Neural progenitor cell (in vitro differentiated cells): ENCODE results near the gene EXOC3L2.

ENCODE experiments used
- EZH2 ChIP-seq: fragments of 200-600 bp; sonication (generic); IDR thresholded peaks from 2 replicates; pipeline ENCODE4 v1.6.1; 2017; ENCODE audit warnings: antibody characterized with exemption, mild to moderate bottlenecking, moderate library complexity
- TF ChIP-seq, protein P1 (sequence below): fragments of 200-600 bp; sonication (generic); IDR thresholded peaks from 2 replicates; pipeline ENCODE4 v1.5.1; 2017; ENCODE audit warnings: antibody characterized with exemption, mild to moderate bottlenecking

DNA sequence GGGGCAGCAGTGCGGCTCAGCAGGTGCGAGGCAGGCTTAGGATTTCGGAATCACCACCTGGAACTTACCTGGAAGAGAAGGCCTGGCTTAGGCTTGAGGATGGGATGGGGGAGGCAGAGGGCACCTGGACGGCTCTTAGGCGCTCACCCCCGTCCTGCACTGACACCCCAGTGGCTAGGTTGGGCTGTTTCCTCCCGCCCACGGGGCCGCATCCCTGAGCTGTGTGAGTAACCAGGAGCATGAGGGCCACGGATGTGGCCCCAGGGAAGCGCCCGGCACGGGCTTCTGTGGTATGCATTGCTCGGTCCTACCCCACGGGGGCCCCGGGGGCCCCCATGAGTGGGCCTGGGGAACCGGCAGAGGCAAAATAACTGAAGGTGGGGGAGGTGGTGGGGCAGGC, 82.1 kb downstream of the EXOC3L2 start:
- TF ChIP-seq EZH2, result no peak
- TF ChIP-seq, protein P1, sequence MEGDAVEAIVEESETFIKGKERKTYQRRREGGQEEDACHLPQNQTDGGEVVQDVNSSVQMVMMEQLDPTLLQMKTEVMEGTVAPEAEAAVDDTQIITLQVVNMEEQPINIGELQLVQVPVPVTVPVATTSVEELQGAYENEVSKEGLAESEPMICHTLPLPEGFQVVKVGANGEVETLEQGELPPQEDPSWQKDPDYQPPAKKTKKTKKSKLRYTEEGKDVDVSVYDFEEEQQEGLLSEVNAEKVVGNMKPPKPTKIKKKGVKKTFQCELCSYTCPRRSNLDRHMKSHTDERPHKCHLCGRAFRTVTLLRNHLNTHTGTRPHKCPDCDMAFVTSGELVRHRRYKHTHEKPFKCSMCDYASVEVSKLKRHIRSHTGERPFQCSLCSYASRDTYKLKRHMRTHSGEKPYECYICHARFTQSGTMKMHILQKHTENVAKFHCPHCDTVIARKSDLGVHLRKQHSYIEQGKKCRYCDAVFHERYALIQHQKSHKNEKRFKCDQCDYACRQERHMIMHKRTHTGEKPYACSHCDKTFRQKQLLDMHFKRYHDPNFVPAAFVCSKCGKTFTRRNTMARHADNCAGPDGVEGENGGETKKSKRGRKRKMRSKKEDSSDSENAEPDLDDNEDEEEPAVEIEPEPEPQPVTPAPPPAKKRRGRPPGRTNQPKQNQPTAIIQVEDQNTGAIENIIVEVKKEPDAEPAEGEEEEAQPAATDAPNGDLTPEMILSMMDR, result no peak
